Endothelial cell (in vitro differentiated cells): ENCODE data around the gene SLC5A5. TPM values are rescaled to one million over a fixed set of nuclear protein-coding genes. Genes with fewer than 3 reads are reported as not detected.

Source experiments
- DNase-seq: peaks from one replicate; pipeline ENCODE4 v3.0.0; 2021; ENCODE audit warnings: low spot score
- H3K27ac Mint-ChIP-seq: one replicate; pipeline ENCODE4 v1.8.0; 2021; ENCODE audit warnings: mixed read lengths, inconsistent platforms; ENCODE audit not compliant: unreplicated experiment
- H3K27me3 Mint-ChIP-seq: one replicate; pipeline ENCODE4 v1.8.0; 2021; ENCODE audit warnings: mild to moderate bottlenecking, moderate library complexity, mixed read lengths, inconsistent platforms; ENCODE audit not compliant: unreplicated experiment
- H3K36me3 Mint-ChIP-seq: one replicate; pipeline ENCODE4 v1.8.0; 2021; ENCODE audit warnings: mild to moderate bottlenecking, low read depth, mixed read lengths, inconsistent platforms; ENCODE audit not compliant: unreplicated experiment
- H3K4me1 Mint-ChIP-seq: one replicate; pipeline ENCODE4 v1.8.0; 2021; ENCODE audit warnings: mild to moderate bottlenecking, mixed read lengths, inconsistent platforms; ENCODE audit not compliant: unreplicated experiment
- H3K4me3 Mint-ChIP-seq: one replicate; pipeline ENCODE4 v1.8.0; 2021; ENCODE audit warnings: mild to moderate bottlenecking, mixed read lengths, inconsistent platforms; ENCODE audit not compliant: unreplicated experiment
- H3K9me3 Mint-ChIP-seq: one replicate; pipeline ENCODE4 v1.8.0; 2021; ENCODE audit warnings: mixed read lengths, inconsistent platforms; ENCODE audit not compliant: unreplicated experiment
- total RNA-seq: library from RNA; stranded (reverse); fragmentation: NEBNext Ultra II Directional; extraction: Animal tissue kit (Norgen Biotek cat#: 25700); gene quantifications from one replicate; pipeline ENCODE4 v1.2.1, GENCODE V29; 2021; ENCODE audit not compliant: unreplicated experiment
- TF ChIP-seq, protein P1 (sequence below): fragments of 200-600 bp; sonication (generic); IDR thresholded peaks from one replicate; pipeline ENCODE4 v1.5.0; 2021; ENCODE audit warnings: antibody characterized with exemption; ENCODE audit not compliant: unreplicated experiment

Gene SLC5A5
- total RNA-seq, 1 donor from 2014 or later: not detected

DNA sequence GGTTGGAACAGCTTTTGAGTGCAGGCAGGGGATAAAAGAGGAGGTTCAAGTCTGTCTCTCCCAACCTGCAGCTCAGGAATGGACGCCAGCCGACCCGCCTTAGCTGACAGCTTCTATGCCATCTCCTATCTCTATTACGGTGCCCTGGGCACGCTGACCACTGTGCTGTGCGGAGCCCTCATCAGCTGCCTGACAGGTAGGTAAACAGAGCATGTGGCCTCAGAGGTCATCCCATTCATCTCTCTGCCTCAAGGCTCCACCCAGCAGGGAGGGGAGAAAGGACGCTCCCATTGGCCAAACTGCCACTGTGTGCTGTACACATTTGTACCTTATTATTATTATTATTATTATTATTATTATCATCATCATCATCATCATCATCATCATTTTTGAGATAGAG, 16.5 kb downstream of the SLC5A5 start:
- no peaks in the 10 kb centered on the region for H3K4me1 Mint-ChIP-seq
- H3K27ac Mint-ChIP-seq: no peak overlapping the region
- no peak overlapping the region for H3K4me3 Mint-ChIP-seq
- DNase-seq: no peak
- no peaks in the 10 kb centered on the region for H3K9me3 Mint-ChIP-seq
- peaks cover 3% of the 10 kb centered on the region for H3K27me3 Mint-ChIP-seq
- TF ChIP-seq, protein P1, sequence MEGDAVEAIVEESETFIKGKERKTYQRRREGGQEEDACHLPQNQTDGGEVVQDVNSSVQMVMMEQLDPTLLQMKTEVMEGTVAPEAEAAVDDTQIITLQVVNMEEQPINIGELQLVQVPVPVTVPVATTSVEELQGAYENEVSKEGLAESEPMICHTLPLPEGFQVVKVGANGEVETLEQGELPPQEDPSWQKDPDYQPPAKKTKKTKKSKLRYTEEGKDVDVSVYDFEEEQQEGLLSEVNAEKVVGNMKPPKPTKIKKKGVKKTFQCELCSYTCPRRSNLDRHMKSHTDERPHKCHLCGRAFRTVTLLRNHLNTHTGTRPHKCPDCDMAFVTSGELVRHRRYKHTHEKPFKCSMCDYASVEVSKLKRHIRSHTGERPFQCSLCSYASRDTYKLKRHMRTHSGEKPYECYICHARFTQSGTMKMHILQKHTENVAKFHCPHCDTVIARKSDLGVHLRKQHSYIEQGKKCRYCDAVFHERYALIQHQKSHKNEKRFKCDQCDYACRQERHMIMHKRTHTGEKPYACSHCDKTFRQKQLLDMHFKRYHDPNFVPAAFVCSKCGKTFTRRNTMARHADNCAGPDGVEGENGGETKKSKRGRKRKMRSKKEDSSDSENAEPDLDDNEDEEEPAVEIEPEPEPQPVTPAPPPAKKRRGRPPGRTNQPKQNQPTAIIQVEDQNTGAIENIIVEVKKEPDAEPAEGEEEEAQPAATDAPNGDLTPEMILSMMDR: no peak
- H3K36me3 Mint-ChIP-seq: no peaks in the 10 kb centered on the region

DNA sequence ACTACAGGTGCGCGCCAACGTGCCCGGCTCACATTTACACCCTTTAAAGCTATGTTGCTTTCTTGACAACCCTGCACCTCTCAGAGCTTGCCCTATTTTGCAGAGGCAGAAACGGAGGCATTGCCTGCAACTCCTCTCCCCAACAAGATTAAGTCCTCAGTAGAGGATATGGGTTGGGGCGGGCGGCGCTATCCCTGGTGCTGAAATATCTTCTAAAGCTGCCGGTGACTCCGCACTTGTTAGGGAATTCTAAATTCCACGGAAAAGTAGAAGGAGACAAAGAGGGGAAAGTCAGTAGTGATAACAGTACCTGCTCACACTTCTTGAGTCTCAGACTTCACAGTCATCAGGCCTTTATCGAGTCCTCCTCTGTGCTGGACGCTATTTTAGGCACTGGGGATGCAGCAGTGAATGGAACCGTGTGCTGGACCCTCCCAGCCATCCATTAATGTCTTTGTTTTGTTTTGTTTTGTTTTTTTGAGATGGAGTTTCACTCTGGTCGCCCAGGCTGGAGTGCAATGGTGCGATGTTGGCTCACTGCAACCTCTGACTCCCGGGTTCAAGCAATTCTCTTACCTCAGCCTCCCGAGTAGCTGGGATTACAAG, 18.0 kb downstream of the SLC5A5 start:
- peak; percentile 69 for DNase-seq
- Mint-ChIP-seq H3K4me1 (no peaks in the 10 kb centered on the region), H3K27me3 (peaks cover 3% of the 10 kb centered on the region), H3K27ac (no peak overlapping the region), H3K9me3 (no peaks in the 10 kb centered on the region), H3K4me3 (no peak overlapping the region), H3K36me3 (no peaks in the 10 kb centered on the region)
- TF ChIP-seq, protein P1: no peak

DNA sequence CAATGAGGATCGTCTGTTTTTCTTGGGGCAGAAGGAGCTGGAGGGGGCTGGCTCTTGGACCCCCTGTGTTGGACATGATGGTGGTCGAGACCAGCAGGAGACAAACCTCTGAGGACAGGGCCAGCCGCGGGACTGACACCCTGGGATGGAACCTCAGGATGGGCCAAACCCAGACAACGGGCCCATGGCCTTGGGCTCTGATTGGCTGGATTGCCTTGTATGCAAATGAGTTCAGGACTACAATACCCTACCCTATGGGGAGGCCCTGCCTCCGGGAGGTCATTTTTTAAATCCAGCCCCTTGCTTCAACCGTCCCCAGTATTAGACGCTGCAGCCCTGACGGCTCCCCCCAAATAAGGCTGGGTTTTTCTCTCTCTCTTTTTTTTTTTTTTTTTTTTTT, 22.0 kb downstream of the SLC5A5 start:
- Mint-ChIP-seq H3K27ac (no peak overlapping the region), H3K27me3 (peaks cover 9% of the 10 kb centered on the region), H3K36me3 (no peaks in the 10 kb centered on the region), H3K4me1 (no peaks in the 10 kb centered on the region), H3K4me3 (no peak overlapping the region), H3K9me3 (no peaks in the 10 kb centered on the region)
- DNase-seq: no peak
- TF ChIP-seq, protein P1: no peak

DNA sequence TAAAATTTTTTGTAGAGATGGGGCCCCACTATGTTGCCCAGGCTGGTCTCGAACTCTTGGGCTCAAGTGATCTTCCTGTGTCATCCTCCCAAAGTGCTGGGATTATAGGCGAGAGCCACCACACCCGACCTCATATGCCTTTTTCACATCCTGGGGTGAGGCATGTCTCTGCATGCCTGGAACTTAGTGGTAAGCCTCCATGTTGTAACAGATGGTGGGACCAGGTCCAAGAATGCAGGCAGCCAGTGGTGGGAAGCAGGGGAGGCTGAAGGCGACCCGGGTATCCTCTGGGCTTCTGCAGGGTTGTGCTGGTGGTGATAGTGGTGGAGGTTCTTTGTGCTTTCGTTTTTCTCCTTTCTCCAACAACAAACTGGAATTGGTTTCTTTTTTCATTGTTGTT, 31.0 kb downstream of the SLC5A5 start:
- TF ChIP-seq, protein P1: no peak
- H3K27ac Mint-ChIP-seq: no peak overlapping the region
- peaks cover 3% of the 10 kb centered on the region for H3K27me3 Mint-ChIP-seq
- H3K4me3 Mint-ChIP-seq: no peak overlapping the region
- no peaks in the 10 kb centered on the region for H3K36me3 Mint-ChIP-seq
- H3K9me3 Mint-ChIP-seq: no peaks in the 10 kb centered on the region
- no peaks in the 10 kb centered on the region for H3K4me1 Mint-ChIP-seq
- no peak for DNase-seq

DNA sequence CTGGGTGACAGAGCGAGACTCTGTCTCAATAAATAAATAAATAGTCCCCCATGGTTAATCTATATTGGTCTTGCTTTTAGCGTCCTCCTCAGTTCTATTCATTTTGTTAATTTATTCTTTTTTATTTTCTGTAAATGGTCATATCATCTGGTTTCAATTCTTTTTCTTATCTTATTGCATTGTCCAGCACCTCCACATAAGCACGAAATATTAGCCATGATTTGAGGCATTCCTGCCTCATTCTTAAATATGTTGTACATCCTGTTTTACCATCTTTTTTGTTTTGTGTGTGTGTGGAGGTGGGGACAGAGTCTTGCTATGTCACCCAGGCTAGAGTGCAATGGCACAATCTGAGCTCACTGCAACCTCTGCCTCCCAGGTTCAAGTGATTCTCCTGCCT, 36.5 kb downstream of the SLC5A5 start:
- H3K4me1 Mint-ChIP-seq: no peaks in the 10 kb centered on the region
- no peak overlapping the region for H3K4me3 Mint-ChIP-seq
- no peaks in the 10 kb centered on the region for H3K27me3 Mint-ChIP-seq
- H3K9me3 Mint-ChIP-seq: no peaks in the 10 kb centered on the region
- DNase-seq: no peak
- H3K36me3 Mint-ChIP-seq: no peaks in the 10 kb centered on the region
- TF ChIP-seq, protein P1: no peak
- no peak overlapping the region for H3K27ac Mint-ChIP-seq
